ENCODE measurements around the gene ITGB2.

GRCh38 chr21:44846485-44847260 lies 74.0 kb downstream of the ITGB2 start:
- no peak for TF ChIP-seq CTCF (IDR thresholded peaks at IDR 0.05)
- TF ChIP-seq POLR2A (IDR thresholded peaks at IDR 0.05), result no peak
